Activated B cell treated with CpG ODN at 0.5 μM for 24 hours (primary cell): Measurements from ENCODE around the gene PDK2. TPM values are rescaled to one million over a fixed set of nuclear protein-coding genes. Genes with fewer than 3 reads are reported as not detected.

Experiments used
- ATAC-seq: fragments of 200-7000 bp; cut with Tn5 transposase; one replicate; pipeline ENCODE4 v1.10.0; 2021; ENCODE audit warnings: low read depth, mild to moderate bottlenecking, moderate library complexity
- CTCF ChIA-PET: fragments of 350-600 bp; sonication (Branson Sonifier 250); formaldehyde crosslinking; loops from one replicate; lab custom pipeline; 2021; ENCODE audit warnings: antibody characterized with exemption; lab: Charles Lee
- POLR2A ChIA-PET: fragments of 350-600 bp; sonication (Branson Sonifier 250); formaldehyde crosslinking; loops from one replicate; lab custom pipeline; 2021; ENCODE audit warnings: antibody characterized with exemption; lab: Charles Lee
- DNase-seq: peaks from one replicate; pipeline ENCODE4 v3.0.0; 2022
- H3K27ac Mint-ChIP-seq: one replicate; pipeline ENCODE4 v1.8.0; 2020; ENCODE audit warnings: mixed read lengths
- H3K27me3 Mint-ChIP-seq: one replicate; pipeline ENCODE4 v1.8.0; 2021; ENCODE audit warnings: mixed read lengths
- H3K36me3 Mint-ChIP-seq: one replicate; pipeline ENCODE4 v1.8.0; 2021; ENCODE audit warnings: low read depth, mixed read lengths
- H3K4me1 Mint-ChIP-seq: one replicate; pipeline ENCODE4 v1.8.0; 2021; ENCODE audit warnings: mixed read lengths
- H3K4me3 Mint-ChIP-seq: one replicate; pipeline ENCODE4 v1.8.0; 2020; ENCODE audit warnings: mild to moderate bottlenecking, mixed read lengths
- H3K9me3 Mint-ChIP-seq: one replicate; pipeline ENCODE4 v1.8.0; 2020; ENCODE audit warnings: mixed read lengths
- intact Hi-C: fragments of 100-400 bp; cut with micrococcal nuclease; formaldehyde crosslinking; loops from one replicate; pipeline ENCODE4 v1.15.1; 2024
- total RNA-seq: library from RNA; stranded (reverse); gene quantifications from 2 replicates; pipeline ENCODE4 v1.2.3, GENCODE V29; 2022
- TF ChIP-seq, protein P1 (sequence below): fragments of 200-600 bp; IDR thresholded peaks from one replicate; pipeline ENCODE4 v1.8.0; 2022; ENCODE audit warnings: antibody characterized with exemption, mild to moderate bottlenecking

The PDK2 gene
- total RNA-seq, 1 donor from 2014 or later, result 15.9 TPM

GRCh38 chr17:50101346-50102163 is 6.4 kb downstream of the PDK2 start:
- CTCF ChIA-PET, result no interaction called here
- Mint-ChIP-seq H3K9me3 (no peaks in the 10 kb centered on the region), H3K27me3 (no peaks in the 10 kb centered on the region), H3K4me3 (no peak overlapping the region), H3K36me3 (peaks cover 42% of the 10 kb centered on the region), H3K4me1 (peaks cover 3% of the 10 kb centered on the region), H3K27ac (no peak overlapping the region)
- no peak for ATAC-seq
- DNase-seq, result no peak
- TF ChIP-seq, protein P1, sequence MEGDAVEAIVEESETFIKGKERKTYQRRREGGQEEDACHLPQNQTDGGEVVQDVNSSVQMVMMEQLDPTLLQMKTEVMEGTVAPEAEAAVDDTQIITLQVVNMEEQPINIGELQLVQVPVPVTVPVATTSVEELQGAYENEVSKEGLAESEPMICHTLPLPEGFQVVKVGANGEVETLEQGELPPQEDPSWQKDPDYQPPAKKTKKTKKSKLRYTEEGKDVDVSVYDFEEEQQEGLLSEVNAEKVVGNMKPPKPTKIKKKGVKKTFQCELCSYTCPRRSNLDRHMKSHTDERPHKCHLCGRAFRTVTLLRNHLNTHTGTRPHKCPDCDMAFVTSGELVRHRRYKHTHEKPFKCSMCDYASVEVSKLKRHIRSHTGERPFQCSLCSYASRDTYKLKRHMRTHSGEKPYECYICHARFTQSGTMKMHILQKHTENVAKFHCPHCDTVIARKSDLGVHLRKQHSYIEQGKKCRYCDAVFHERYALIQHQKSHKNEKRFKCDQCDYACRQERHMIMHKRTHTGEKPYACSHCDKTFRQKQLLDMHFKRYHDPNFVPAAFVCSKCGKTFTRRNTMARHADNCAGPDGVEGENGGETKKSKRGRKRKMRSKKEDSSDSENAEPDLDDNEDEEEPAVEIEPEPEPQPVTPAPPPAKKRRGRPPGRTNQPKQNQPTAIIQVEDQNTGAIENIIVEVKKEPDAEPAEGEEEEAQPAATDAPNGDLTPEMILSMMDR, result no peak
- intact Hi-C loops, result no loop called here
- POLR2A ChIA-PET, result no interaction called here

DNA sequence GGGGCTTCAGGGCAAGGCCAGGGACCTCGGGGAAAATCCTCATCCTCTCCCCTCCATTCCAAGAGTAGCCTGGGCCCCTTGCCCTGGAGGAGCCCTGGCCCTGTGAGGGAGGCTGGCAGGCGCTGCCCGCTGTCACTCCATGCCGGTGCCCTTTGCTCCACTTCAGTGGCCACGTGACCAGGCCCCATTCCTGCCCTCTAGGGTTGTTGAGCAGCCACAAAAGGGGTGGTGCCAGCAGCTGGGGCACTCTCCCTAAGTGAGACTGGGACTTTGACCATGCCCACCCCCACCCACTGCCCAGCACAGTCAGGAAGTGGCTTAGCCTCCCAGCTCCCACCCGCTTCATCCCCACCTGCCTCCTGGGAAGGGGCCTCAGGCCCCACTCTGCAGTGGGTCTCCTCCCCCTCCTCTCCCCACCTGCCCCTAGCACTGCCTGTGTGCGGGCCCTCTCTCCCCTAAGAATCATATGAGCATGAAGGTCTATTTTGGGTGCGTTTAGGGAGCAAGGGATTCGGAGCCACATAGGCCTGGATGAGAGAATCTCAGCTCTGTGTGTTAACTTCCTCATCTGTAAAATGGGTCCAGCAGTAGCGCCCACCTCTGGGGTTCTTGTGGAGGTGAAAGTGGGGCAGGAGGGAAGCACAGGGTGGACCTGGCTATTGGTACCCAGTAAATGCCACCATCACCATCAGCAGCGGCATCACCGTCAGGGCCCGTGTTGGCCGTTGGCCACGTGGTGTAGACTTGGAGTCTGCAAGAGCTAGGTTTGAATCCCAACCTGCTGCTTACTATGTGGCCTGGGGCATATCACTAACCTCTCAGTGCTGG is 7.2 kb downstream of the PDK2 start:
- Mint-ChIP-seq H3K36me3 (peaks cover 47% of the 10 kb centered on the region), H3K4me3 (no peak overlapping the region), H3K27ac (no peak overlapping the region), H3K9me3 (no peaks in the 10 kb centered on the region), H3K4me1 (peaks cover 2% of the 10 kb centered on the region), H3K27me3 (no peaks in the 10 kb centered on the region)
- ATAC-seq (no peak), DNase-seq (no peak)
- TF ChIP-seq, protein P1, result no peak
- ChIA-PET CTCF (interaction anchor here (2.1 kb wide), 1 partner anchor 8 kb away, joined by 9 read pairs; no protein-coding TSS in a partner anchor), POLR2A (no interaction called here)
- intact Hi-C loops, result no loop called here

DNA sequence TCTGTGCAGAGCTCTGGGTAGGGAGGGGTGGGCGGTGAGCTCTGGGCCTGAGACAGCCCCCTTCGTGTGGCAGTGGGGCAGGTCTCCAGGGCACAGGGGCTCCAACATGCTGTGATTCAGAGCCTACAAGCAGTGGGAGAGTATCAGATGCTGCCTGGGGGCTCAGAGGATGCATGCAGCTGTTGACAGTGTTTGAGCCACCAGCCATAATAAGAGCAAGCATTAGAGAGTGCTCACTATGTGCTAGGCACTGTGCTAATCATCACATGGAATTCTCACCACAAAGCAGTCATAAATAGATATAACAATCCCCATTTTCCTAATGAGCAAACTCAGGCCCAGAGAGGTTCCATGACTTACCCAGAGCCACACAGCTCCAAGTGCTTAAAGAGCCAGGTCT is 8.1 kb downstream of the PDK2 start:
- ATAC-seq, result no peak
- H3K4me3 Mint-ChIP-seq, result no peak overlapping the region

GRCh38 chr17:50103941-50104340 is 8.8 kb downstream of the PDK2 start:
- DNase-seq, result no peak
- TF ChIP-seq, protein P1, result no peak
- intact Hi-C loops, result no loop called here
- no peaks in the 10 kb centered on the region for H3K27me3 Mint-ChIP-seq
- no peak overlapping the region for H3K27ac Mint-ChIP-seq
- H3K36me3 Mint-ChIP-seq, result peaks cover 50% of the 10 kb centered on the region
- ChIA-PET CTCF (interaction anchor here (2.1 kb wide), 1 partner anchor 10 kb away, joined by 9 read pairs; no protein-coding TSS in a partner anchor), POLR2A (interaction anchor here (1.5 kb wide), 1 partner anchor 14 kb away, joined by 3 read pairs; no protein-coding TSS in a partner anchor)
- no peak overlapping the region for H3K4me3 Mint-ChIP-seq
- ATAC-seq, result no peak
- peaks cover 2% of the 10 kb centered on the region for H3K4me1 Mint-ChIP-seq
- H3K9me3 Mint-ChIP-seq, result no peaks in the 10 kb centered on the region

More for the DNA sequence above, 8.1 kb downstream of the PDK2 start:
- H3K27ac Mint-ChIP-seq, result no peak overlapping the region
- intact Hi-C loops, result no loop called here
- H3K4me1 Mint-ChIP-seq, result peaks cover 2% of the 10 kb centered on the region
- no peaks in the 10 kb centered on the region for H3K27me3 Mint-ChIP-seq
- H3K9me3 Mint-ChIP-seq, result no peaks in the 10 kb centered on the region
- ChIA-PET POLR2A (interaction anchor here (0.6 kb wide), 1 partner anchor 26 kb away, joined by 5 read pairs; no protein-coding TSS in a partner anchor), CTCF (interaction anchor here (2.1 kb wide), 1 partner anchor 9 kb away, joined by 9 read pairs; no protein-coding TSS in a partner anchor)
- TF ChIP-seq, protein P1, result no peak
- peaks cover 49% of the 10 kb centered on the region for H3K36me3 Mint-ChIP-seq
- no peak for DNase-seq

- intact Hi-C loops, result no loop called here
- ChIA-PET CTCF (no interaction called here), POLR2A (no interaction called here)
- Mint-ChIP-seq H3K27ac (no peak overlapping the region), H3K9me3 (no peaks in the 10 kb centered on the region), H3K4me3 (no peak overlapping the region), H3K27me3 (no peaks in the 10 kb centered on the region), H3K36me3 (peaks cover 46% of the 10 kb centered on the region), H3K4me1 (no peaks in the 10 kb centered on the region)
- TF ChIP-seq, protein P1, result no peak
- DNase-seq (no peak), ATAC-seq (no peak)
Measured at GRCh38 chr17:50105811-50106210, 10.7 kb downstream of the PDK2 start.
